DOHH2 (cell line): ENCODE measurements around the gene TCF3.

Source experiments
- H3F3A ChIP-seq: fragments of 200-600 bp; sonication (generic), shearing (Covaris generic); 2 replicates; pipeline ENCODE4 v1.6.0; 2016; ENCODE audit warnings: antibody characterized with exemption, mild to moderate bottlenecking; ENCODE audit not compliant: control insufficient read depth, insufficient read depth
- H3K27ac ChIP-seq: fragments of 200-600 bp; sonication (generic); 2 replicates; pipeline ENCODE4 v1.5.1; 2014; ENCODE audit warnings: low read depth, mild to moderate bottlenecking, low read length, moderate library complexity
- H3K27me3 ChIP-seq: fragments of 200-600 bp; sonication (generic); 2 replicates; pipeline ENCODE4 v1.6.1; 2014; ENCODE audit warnings: mild to moderate bottlenecking, low read length, mixed read lengths; ENCODE audit not compliant: control insufficient read depth
- H3K36me3 ChIP-seq: fragments of 200-600 bp; sonication (generic); 2 replicates; pipeline ENCODE4 v1.6.1; 2014; ENCODE audit warnings: mild to moderate bottlenecking, low read length, moderate library complexity, mixed read lengths; ENCODE audit not compliant: control insufficient read depth
- H3K4me1 ChIP-seq: fragments of 200-600 bp; sonication (generic); 2 replicates; pipeline ENCODE4 v1.6.1; 2014; ENCODE audit warnings: mild to moderate bottlenecking, low read length, mixed read lengths; ENCODE audit not compliant: control insufficient read depth
- H3K4me2 ChIP-seq: fragments of 200-600 bp; sonication (generic); 2 replicates; pipeline ENCODE4 v1.6.0; 2014; ENCODE audit warnings: mild to moderate bottlenecking, low read length, moderate library complexity
- H3K4me3 ChIP-seq: fragments of 200-600 bp; sonication (generic); 2 replicates; pipeline ENCODE4 v1.5.1; 2014; ENCODE audit warnings: mild to moderate bottlenecking, low read length, mixed read lengths
- H3K79me2 ChIP-seq: fragments of 200-600 bp; sonication (generic); 2 replicates; pipeline ENCODE4 v1.6.1; 2014; ENCODE audit warnings: mild to moderate bottlenecking, low read length, mixed read lengths; ENCODE audit not compliant: control insufficient read depth
- H3K9me2 ChIP-seq: fragments of 200-600 bp; sonication (generic); replicated peaks from 2 replicates; pipeline ENCODE4 v1.6.1; 2014; ENCODE audit warnings: mild to moderate bottlenecking, low read length, mixed read lengths; ENCODE audit not compliant: control insufficient read depth
- H3K9me3 ChIP-seq: fragments of 200-600 bp; sonication (generic); 2 replicates; pipeline ENCODE4 v1.6.1; 2014; ENCODE audit warnings: antibody characterized with exemption, low read length, mixed read lengths; ENCODE audit not compliant: control insufficient read depth, insufficient read depth
- H4K20me1 ChIP-seq: fragments of 200-600 bp; sonication (generic); 2 replicates; pipeline ENCODE4 v1.6.0; 2014; ENCODE audit warnings: low read depth, mild to moderate bottlenecking, antibody characterized with exemption, low read length, moderate library complexity; ENCODE audit not compliant: control insufficient read depth, insufficient read depth
- CTCF ChIP-seq: fragments of 200-600 bp; sonication (generic); IDR thresholded peaks from one replicate; pipeline ENCODE4 v1.5.1; 2014; ENCODE audit warnings: antibody characterized with exemption, mild to moderate bottlenecking, low read depth, low read length; ENCODE audit not compliant: poor library complexity, severe bottlenecking
- EZH2phosphoT487 ChIP-seq: fragments of 200-600 bp; sonication (generic); IDR thresholded peaks from 2 replicates; pipeline ENCODE4 v1.6.1; 2017; ENCODE audit warnings: borderline replicate concordance, mild to moderate bottlenecking, antibody characterized with exemption, low read length, moderate library complexity, mixed read lengths

Gene TCF3

DNA sequence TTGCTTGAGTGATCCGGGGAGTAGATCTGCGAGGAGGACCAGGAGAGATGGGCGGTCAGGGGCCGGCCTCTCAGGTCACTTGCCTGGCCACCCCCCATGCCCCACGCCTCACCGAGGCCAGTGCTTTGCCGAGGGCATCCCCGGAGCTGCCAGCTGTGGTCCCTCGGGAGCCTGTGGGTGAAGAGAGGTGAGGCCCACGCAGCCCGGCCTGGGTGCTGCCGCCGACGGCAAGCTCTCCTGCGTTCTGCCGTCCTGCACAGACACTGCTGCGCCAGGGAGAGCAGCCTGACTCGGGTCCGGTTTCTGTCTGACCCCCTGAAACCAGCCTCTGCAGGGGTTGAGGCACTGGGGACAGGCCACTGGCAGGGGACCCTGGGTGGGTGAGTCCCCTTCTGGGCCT, 31.4 kb downstream of the TCF3 start:
- Histone ChIP-seq H3F3A (peaks cover 17% of the 10 kb centered on the region; the same call in 1 of the 2 replicates), H4K20me1 (peaks cover 8% of the 10 kb centered on the region; the same call in 1 of the 2 replicates), H3K36me3 (peaks cover 95% of the 10 kb centered on the region), H3K4me3 (no peak overlapping the region), H3K27ac (peak overlapping the region; percentile 36), H3K4me1 (peaks cover 80% of the 10 kb centered on the region), H3K4me2 (peak overlapping the region; percentile 13; the same call in 1 of the 2 replicates), H3K9me2 (no peaks in the 10 kb centered on the region), H3K79me2 (peaks cover 73% of the 10 kb centered on the region), H3K9me3 (no peaks in the 10 kb centered on the region), H3K27me3 (no peaks in the 10 kb centered on the region)
- no peak for TF ChIP-seq CTCF
- no peak for TF ChIP-seq EZH2phosphoT487

DNA sequence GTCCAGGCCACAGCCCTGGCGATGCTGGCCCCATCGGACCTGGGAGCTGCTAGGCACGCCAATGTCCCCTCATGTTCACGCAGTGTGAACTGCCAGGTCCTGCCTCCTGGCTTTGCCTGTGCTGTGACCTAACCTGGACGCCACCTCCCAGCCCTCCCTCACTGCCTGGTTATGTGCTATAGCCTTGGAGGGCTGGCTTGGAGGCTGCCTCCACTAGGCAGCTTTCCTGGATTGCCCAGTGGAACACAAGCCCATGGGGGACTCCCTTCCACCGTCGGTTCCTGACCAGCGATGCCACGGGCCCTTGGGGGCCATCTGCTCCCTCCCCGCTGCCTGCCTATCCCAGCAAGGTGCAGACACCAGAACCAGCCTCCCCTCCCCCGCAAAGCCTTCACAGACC, 31.9 kb downstream of the TCF3 start:
- no peak overlapping the region for H3K4me3 ChIP-seq
- H3K79me2 ChIP-seq = peaks cover 75% of the 10 kb centered on the region
- peaks cover 12% of the 10 kb centered on the region; the same call in 1 of the 2 replicates for H4K20me1 ChIP-seq
- 0 out of 2 replicates have a peak overlapping the region, but pooled peaks have one; percentile 13 for H3K4me2 ChIP-seq
- peaks cover 95% of the 10 kb centered on the region for H3K36me3 ChIP-seq
- H3K27me3 ChIP-seq = no peaks in the 10 kb centered on the region
- no peaks in the 10 kb centered on the region for H3K9me2 ChIP-seq
- H3F3A ChIP-seq = peaks cover 17% of the 10 kb centered on the region; the same call in 1 of the 2 replicates
- TF ChIP-seq CTCF = no peak
- no peak for TF ChIP-seq EZH2phosphoT487
- H3K9me3 ChIP-seq = no peaks in the 10 kb centered on the region
- H3K27ac ChIP-seq = peak overlapping the region; percentile 36; the same call in 1 of the 2 replicates
- H3K4me1 ChIP-seq = peaks cover 83% of the 10 kb centered on the region

GRCh38 chr19:1619703-1620102, 32.7 kb downstream of the TCF3 start:
- Histone ChIP-seq H3K4me3 (no peak overlapping the region), H3F3A (peaks cover 17% of the 10 kb centered on the region; the same call in 1 of the 2 replicates), H4K20me1 (peaks cover 10% of the 10 kb centered on the region; the same call in 1 of the 2 replicates), H3K27me3 (no peaks in the 10 kb centered on the region), H3K27ac (no peak overlapping the region), H3K36me3 (peaks cover 95% of the 10 kb centered on the region), H3K4me1 (peaks cover 84% of the 10 kb centered on the region), H3K9me2 (no peaks in the 10 kb centered on the region), H3K4me2 (no peak overlapping the region), H3K9me3 (no peaks in the 10 kb centered on the region), H3K79me2 (peaks cover 71% of the 10 kb centered on the region)
- TF ChIP-seq CTCF = no peak
- TF ChIP-seq EZH2phosphoT487 = no peak
